GM10248 (cell line): Measurements from ENCODE around the gene ORM1.
"Not testable (repeated sequence)": the region's sequence is repeated elsewhere in the genome, so short reads cannot be mapped to it uniquely, and the experiment has no call there.

Experiments
- CTCF ChIA-PET: fragments of 300-600 bp; sonication (Branson Sonifier 250); formaldehyde crosslinking; extraction: SDS; loops from one replicate; lab custom pipeline; 2021; ENCODE audit warnings: antibody characterized with exemption; lab: Yijun Ruan, JAX
- POLR2A ChIA-PET: fragments of 350-650 bp; sonication (Branson Sonifier 250); formaldehyde crosslinking; extraction: SDS; loops from one replicate; lab custom pipeline; 2020; ENCODE audit warnings: antibody characterized with exemption; lab: Yijun Ruan, JAX
- DNase-seq: peaks from one replicate; pipeline ENCODE4 v3.0.0; 2012; ENCODE audit errors: extremely low spot score
- CTCF ChIP-seq: IDR thresholded peaks from 2 replicates; pipeline ENCODE4 v1.5.1; 2012; ENCODE audit warnings: mild to moderate bottlenecking, low read depth; ENCODE audit errors: extremely low read depth, missing control alignments, control extremely low read depth

ORM1 gene

GRCh38 chr9:114322831-114323531, at the start of gene ORM1:
Gene ORM1 (plus strand): TSS chr9:114323098. CDS start chr9:114323134, 36 bp downstream.
- POLR2A ChIA-PET, CTCF ChIA-PET, DNase-seq: not testable (repeated sequence)

- no peak for TF ChIP-seq CTCF
- POLR2A ChIA-PET, result no interaction called here
- CTCF ChIA-PET, result interaction anchor here (2.4 to 3.3 kb wide), 2 partner anchors 18 to 191 kb away, joined by 6 to 15 read pairs; no protein-coding TSS in a partner anchor
- DNase-seq, result no peak
These were observed 49.4 kb upstream of the ORM1 start for GRCh38 chr9:114273461-114273881.

GRCh38 chr9:114274217-114274616, 48.7 kb upstream of the ORM1 start:
- no peak for TF ChIP-seq CTCF
- ChIA-PET POLR2A (no interaction called here), CTCF (interaction anchor here (0.6 to 3.3 kb wide), 3 partner anchors 17 to 191 kb away, joined by 3 to 15 read pairs (median 6); no protein-coding TSS in a partner anchor)
- no peak for DNase-seq

DNA sequence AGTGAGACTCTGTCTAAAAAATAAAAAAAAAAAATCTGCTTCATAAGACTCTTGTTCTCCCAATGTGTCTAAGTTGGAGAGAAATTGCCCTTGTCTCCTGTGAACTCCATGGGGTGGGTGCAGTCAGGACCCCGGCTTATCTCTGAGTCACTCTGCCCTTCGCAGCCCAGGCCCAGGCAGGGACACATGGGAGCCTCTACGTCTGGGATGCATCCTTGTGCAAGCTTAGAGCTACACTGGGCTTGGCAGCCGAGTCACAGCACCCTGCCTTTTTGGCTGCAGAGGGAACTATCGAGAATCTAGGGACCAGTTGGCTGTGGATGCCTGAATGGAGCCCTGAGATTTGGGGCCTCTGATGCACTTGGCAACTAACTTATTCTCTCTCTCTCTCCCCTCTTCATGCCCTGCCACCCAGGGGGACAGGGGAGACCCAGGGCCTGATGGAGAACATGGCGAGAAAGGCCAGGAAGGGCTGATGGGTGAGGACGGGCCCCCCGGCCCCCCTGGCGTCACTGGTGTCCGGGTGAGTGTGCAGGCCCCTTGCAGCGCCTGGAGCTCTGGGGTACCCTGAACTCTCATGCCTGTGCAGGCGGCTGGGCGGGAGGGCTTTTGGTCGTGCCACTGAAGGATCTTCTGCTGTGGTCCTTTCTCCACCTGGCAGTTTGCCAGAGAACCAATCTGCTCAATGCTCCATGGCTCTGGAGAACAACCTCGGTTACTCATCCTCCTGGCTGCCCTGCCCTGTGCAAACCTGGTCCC, 47.5 kb upstream of the ORM1 start:
- ChIA-PET POLR2A (no interaction called here), CTCF (interaction anchor here (2.4 to 3.3 kb wide), 2 partner anchors 16 to 193 kb away, joined by 6 to 15 read pairs; no protein-coding TSS in a partner anchor)
- TF ChIP-seq CTCF, result no peak
- no peak for DNase-seq

DNA sequence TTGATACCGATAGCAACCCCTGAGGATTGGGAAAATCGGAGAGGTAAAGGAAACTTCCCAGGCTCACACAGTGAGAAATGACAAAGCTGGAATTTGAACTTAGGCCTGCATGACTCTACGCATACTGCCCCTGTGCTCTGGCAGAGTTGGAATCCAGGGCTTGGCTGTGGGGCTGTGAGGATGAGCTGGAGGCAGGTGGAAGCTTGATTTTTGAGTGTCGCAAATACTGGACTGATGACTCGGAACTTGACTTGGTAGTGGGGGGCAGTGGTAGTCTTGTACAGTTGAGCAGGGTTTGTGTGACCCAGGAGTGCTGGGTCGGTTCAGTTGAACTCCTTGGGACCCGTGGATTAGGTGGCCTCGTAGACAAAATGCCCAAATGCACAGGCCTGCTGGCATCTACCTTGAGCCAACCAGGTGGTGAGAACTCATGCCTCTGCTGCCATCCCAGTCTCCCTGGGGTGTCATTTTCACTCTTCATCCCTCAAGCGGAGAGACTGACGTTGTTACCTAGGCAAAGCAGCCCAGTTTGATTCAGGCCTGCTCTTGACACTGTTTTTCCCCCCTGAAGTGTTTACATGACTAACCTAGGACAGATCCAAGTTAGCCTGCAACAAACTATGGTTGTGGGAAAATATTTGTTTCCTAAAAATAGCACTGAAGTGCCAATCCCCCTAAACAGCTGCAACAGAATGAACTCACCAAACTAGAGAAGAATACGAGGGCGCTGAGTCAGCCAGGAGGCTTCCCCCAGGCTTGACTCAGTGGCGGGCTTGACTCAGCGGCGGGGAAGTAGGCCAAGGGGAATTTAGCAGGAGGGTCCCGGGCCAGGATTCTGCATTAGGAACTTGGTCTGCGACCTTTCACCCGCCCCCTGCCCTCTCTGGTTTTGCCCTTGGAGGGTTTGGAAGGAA, 45.7 kb upstream of the ORM1 start:
- DNase-seq, result no peak
- TF ChIP-seq CTCF, result no peak
- POLR2A ChIA-PET, result no interaction called here
- CTCF ChIA-PET, result interaction anchor here (1.3 to 1.5 kb wide), 2 partner anchors 14 to 194 kb away, joined by 3 read pairs; no protein-coding TSS in a partner anchor

DNA sequence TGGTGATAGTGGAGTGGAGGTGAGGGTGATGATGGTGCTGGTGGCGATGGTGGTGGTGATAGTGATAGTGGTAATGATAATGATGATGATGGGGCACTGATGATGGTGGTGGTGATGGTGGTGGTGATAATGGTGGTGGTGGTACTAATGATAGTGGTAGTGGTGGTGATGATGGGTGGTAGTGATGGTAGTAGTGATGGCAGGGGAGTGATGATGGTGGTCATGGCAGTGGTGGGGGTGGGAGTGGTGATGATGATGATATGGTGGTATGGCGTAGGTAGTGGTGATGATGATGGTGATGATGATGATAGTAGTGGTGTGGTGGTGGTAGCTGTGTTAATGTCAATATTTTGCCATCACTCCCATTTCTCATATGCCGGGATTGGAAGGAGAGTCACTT, 44.5 kb upstream of the ORM1 start:
- POLR2A ChIA-PET, result no interaction called here
- CTCF ChIA-PET, result no interaction called here
- no peak for TF ChIP-seq CTCF
- no peak for DNase-seq
